Measurements from ENCODE around the gene ADGRA3. TPM values are rescaled to one million over a fixed set of nuclear protein-coding genes. Genes with fewer than 3 reads are reported as not detected.

The ADGRA3 gene
- total RNA-seq, 1 experiment from 2014 or later: 41.2 TPM

DNA sequence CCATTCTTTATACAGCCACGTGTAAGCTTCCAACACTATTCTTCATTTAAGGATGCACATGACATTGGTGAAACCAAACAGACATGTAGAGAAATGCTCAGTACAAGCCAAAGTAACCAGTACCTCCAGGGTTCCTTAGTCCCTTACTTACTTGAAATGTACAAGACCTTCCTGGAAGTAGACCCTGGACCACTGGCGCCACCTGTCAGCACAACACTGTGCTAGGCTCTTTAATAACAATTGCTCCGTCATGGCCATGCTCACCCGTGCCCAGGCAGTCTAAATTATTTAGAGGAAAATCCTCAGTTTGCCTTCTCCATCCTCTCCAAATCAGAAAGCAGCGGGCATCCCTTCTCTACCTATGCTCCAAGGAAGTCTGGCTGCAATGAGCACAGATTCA is 52.7 kb downstream of the ADGRA3 start:
- TF ChIP-seq TCF7L2 (IDR thresholded peaks at IDR 0.05; ENCODE audit: low read depth, low read length): no peak
- TF ChIP-seq, protein P1, sequence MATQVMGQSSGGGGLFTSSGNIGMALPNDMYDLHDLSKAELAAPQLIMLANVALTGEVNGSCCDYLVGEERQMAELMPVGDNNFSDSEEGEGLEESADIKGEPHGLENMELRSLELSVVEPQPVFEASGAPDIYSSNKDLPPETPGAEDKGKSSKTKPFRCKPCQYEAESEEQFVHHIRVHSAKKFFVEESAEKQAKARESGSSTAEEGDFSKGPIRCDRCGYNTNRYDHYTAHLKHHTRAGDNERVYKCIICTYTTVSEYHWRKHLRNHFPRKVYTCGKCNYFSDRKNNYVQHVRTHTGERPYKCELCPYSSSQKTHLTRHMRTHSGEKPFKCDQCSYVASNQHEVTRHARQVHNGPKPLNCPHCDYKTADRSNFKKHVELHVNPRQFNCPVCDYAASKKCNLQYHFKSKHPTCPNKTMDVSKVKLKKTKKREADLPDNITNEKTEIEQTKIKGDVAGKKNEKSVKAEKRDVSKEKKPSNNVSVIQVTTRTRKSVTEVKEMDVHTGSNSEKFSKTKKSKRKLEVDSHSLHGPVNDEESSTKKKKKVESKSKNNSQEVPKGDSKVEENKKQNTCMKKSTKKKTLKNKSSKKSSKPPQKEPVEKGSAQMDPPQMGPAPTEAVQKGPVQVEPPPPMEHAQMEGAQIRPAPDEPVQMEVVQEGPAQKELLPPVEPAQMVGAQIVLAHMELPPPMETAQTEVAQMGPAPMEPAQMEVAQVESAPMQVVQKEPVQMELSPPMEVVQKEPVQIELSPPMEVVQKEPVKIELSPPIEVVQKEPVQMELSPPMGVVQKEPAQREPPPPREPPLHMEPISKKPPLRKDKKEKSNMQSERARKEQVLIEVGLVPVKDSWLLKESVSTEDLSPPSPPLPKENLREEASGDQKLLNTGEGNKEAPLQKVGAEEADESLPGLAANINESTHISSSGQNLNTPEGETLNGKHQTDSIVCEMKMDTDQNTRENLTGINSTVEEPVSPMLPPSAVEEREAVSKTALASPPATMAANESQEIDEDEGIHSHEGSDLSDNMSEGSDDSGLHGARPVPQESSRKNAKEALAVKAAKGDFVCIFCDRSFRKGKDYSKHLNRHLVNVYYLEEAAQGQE (IDR thresholded peaks at IDR 0.05; ENCODE audit: insufficient read depth in 1 of 2, low read depth in 2 of 2, low read length in 1 of 2): no peak
- TF ChIP-seq, protein P2, sequence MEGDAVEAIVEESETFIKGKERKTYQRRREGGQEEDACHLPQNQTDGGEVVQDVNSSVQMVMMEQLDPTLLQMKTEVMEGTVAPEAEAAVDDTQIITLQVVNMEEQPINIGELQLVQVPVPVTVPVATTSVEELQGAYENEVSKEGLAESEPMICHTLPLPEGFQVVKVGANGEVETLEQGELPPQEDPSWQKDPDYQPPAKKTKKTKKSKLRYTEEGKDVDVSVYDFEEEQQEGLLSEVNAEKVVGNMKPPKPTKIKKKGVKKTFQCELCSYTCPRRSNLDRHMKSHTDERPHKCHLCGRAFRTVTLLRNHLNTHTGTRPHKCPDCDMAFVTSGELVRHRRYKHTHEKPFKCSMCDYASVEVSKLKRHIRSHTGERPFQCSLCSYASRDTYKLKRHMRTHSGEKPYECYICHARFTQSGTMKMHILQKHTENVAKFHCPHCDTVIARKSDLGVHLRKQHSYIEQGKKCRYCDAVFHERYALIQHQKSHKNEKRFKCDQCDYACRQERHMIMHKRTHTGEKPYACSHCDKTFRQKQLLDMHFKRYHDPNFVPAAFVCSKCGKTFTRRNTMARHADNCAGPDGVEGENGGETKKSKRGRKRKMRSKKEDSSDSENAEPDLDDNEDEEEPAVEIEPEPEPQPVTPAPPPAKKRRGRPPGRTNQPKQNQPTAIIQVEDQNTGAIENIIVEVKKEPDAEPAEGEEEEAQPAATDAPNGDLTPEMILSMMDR (IDR thresholded peaks at IDR 0.05): peak; percentile 33
- no peak overlapping the region for H3K27ac ChIP-seq (ENCODE audit: low read length)
- H3K9me3 ChIP-seq (ENCODE audit: control insufficient read depth, insufficient read depth, low read depth, low read length): no peaks in the 10 kb centered on the region
- POLR2A ChIA-PET: interaction anchor here (0.6 kb wide), 1 partner anchor 1977 kb away, joined by 3 read pairs; no protein-coding TSS in a partner anchor
- BruUV-seq (replicated peaks): no TSS peak
- ATAC-seq: no peak
- H3K4me3 ChIP-seq (ENCODE audit: low read depth in 2 of 2, low read length in 2 of 2): no peak overlapping the region
- intact Hi-C loops (cut with micrococcal nuclease; ENCODE audit: unreplicated experiment): no loop called here
- DNase-seq (ENCODE audit: low read depth, low spot score): no peak
- no peaks in the 10 kb centered on the region for H3K36me3 ChIP-seq (ENCODE audit: control insufficient read depth, insufficient read depth, low read length)
- no peaks in the 10 kb centered on the region for H3K27me3 ChIP-seq (ENCODE audit: control insufficient read depth, insufficient read depth, low read length)
- in situ Hi-C loops (cut with HindIII; ENCODE audit: low pct_unique_long_range_greater_than_20kb, low sequenced_read_pairs): no loop called here
- H3K4me1 ChIP-seq (ENCODE audit: control insufficient read depth, insufficient read depth, low read length): no peaks in the 10 kb centered on the region; the same call in 1 of the 2 replicates
- CTCF ChIA-PET: no interaction called here

DNA sequence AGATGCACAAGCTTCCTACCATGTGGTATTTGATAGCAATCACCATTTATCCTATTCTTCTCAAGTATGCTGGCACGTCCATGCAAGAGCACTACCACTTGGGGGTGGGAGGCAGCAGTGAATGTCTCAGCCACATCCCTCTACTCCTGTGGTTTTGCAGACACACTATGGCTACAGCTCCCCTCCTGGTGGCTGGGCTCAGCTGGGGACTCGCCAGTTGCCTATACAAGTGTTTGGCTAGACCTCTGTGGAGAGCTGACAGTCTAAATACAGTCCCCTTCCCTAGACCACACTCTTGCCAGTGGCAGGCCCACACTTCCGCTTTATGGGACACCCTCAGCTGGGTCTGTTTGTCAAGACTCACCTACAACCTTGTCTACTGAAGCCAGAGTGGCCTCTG is 53.2 kb downstream of the ADGRA3 start:
- no peaks in the 10 kb centered on the region; the same call in 1 of the 2 replicates for H3K4me1 ChIP-seq (ENCODE audit: control insufficient read depth, insufficient read depth, low read length)
- no TSS peak for BruUV-seq (replicated peaks)
- no peak for TF ChIP-seq TCF7L2 (IDR thresholded peaks at IDR 0.05; ENCODE audit: low read depth, low read length)
- no peak overlapping the region for H3K4me3 ChIP-seq (ENCODE audit: low read depth in 2 of 2, low read length in 2 of 2)
- ATAC-seq: no peak
- H3K27ac ChIP-seq (ENCODE audit: low read length): no peak overlapping the region
- ChIA-PET POLR2A (no interaction called here), CTCF (no interaction called here)
- in situ Hi-C loops (cut with HindIII; ENCODE audit: low pct_unique_long_range_greater_than_20kb, low sequenced_read_pairs): no loop called here
- H3K36me3 ChIP-seq (ENCODE audit: control insufficient read depth, insufficient read depth, low read length): no peaks in the 10 kb centered on the region
- intact Hi-C loops (cut with micrococcal nuclease; ENCODE audit: unreplicated experiment): no loop called here
- no peaks in the 10 kb centered on the region for H3K27me3 ChIP-seq (ENCODE audit: control insufficient read depth, insufficient read depth, low read length)
- no peak for DNase-seq (ENCODE audit: low read depth, low spot score)
- H3K9me3 ChIP-seq (ENCODE audit: control insufficient read depth, insufficient read depth, low read depth, low read length): no peaks in the 10 kb centered on the region

DNA sequence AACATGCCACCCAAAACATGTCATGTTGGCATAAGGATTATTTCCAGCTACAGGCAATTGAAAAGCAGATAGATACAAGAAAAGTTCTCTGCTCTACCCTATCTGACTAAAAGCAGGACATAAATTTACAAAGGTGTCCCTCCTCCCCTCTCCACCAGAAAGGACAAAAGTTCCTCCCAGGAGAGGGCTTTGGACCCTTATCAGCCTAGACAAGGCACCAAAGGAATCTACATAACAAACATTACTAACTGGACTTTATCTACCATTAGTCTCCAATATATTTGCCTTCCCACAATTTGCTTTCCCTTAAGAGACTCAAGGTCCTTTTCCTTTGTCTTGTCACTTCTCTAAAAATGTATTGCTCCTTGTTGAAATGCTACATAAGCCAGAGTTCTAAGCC is 55.6 kb downstream of the ADGRA3 start:
- CTCF ChIA-PET: no interaction called here
- Histone ChIP-seq H3K4me1 (ENCODE audit: control insufficient read depth, insufficient read depth, low read length) (no peaks in the 10 kb centered on the region; the same call in 1 of the 2 replicates), H3K36me3 (ENCODE audit: control insufficient read depth, insufficient read depth, low read length) (no peaks in the 10 kb centered on the region), H3K27ac (ENCODE audit: low read length) (no peak overlapping the region), H3K27me3 (ENCODE audit: control insufficient read depth, insufficient read depth, low read length) (no peaks in the 10 kb centered on the region), H3K4me3 (ENCODE audit: low read depth in 2 of 2, low read length in 2 of 2) (no peak overlapping the region), H3K9me3 (ENCODE audit: control insufficient read depth, insufficient read depth, low read depth, low read length) (no peaks in the 10 kb centered on the region)
- TF ChIP-seq, protein P2 (IDR thresholded peaks at IDR 0.05): no peak
- TF ChIP-seq POLR2AphosphoS5 (IDR thresholded peaks at IDR 0.05; ENCODE audit: low read depth, low read length): no peak
- TF ChIP-seq, protein P1 (IDR thresholded peaks at IDR 0.05; ENCODE audit: insufficient read depth in 1 of 2, low read depth in 2 of 2, low read length in 1 of 2): no peak
- TF ChIP-seq TCF7L2 (IDR thresholded peaks at IDR 0.05; ENCODE audit: low read depth, low read length): no peak
- TF ChIP-seq SIN3A (IDR thresholded peaks at IDR 0.05; ENCODE audit: borderline replicate concordance, insufficient read depth, low read depth, low read length): no peak
- intact Hi-C loops (cut with micrococcal nuclease; ENCODE audit: unreplicated experiment): no loop called here
- no peak for DNase-seq (ENCODE audit: low read depth, low spot score)
- POLR2A ChIA-PET: no interaction called here
- ATAC-seq: no peak
- in situ Hi-C loops (cut with HindIII; ENCODE audit: low pct_unique_long_range_greater_than_20kb, low sequenced_read_pairs): no loop called here
- no TSS peak for BruUV-seq (replicated peaks)
